Breast epithelium (tissue), 4 donors: ENCODE results near the gene PRKG1. TPM values are rescaled to one million over a fixed set of nuclear protein-coding genes. Genes with fewer than 3 reads are reported as not detected.

ENCODE experiments used
- DNase-seq, 2 donors: peaks; one replicate each; pipeline ENCODE4 v3.0.0-alpha.2; 2019; ENCODE audit warnings: low spot score in 2 of 2
- H3K27ac ChIP-seq, 2 donors: fragments of 200-600 bp; sonication (generic) in 1 of 2; one replicate each; pipeline ENCODE4 v1.5.1; 2016 to 2019; ENCODE audit warnings: mild to moderate bottlenecking in 1 of 2
- H3K27me3 ChIP-seq, 2 donors: fragments of 200-600 bp; sonication (generic) in 1 of 2; one replicate each; pipeline versions ENCODE4 v1.5.1 to v1.6.0; 2017 to 2019; ENCODE audit warnings: control low read depth in 1 of 2, mild to moderate bottlenecking in 1 of 2
- H3K36me3 ChIP-seq: fragments of 200-600 bp; one replicate; pipeline ENCODE4 v1.5.1; 2019
- H3K4me1 ChIP-seq, 2 donors: fragments of 200-600 bp; sonication (generic); one replicate each; pipeline ENCODE4 v1.5.1; 2016 to 2019; ENCODE audit warnings: control low read depth in 1 of 2
- H3K4me3 ChIP-seq, 3 donors: fragments of 200-600 bp; sonication (generic); 1 replicate in 2 of 3; 2 replicates in 1 of 3; pipeline ENCODE4 v1.5.1; 2016 to 2019; ENCODE audit warnings: mild to moderate bottlenecking in 3 of 3, moderate library complexity in 2 of 3
- H3K9me3 ChIP-seq, 2 donors: fragments of 200-600 bp; sonication (generic) in 1 of 2; one replicate each; pipeline ENCODE4 v1.5.1; 2016 to 2019; ENCODE audit warnings: control low read depth in 1 of 2
- CTCF ChIP-seq, 3 donors: fragments of 450-650 bp; IDR thresholded peaks; one replicate each; pipeline ENCODE4 v1.5.1; 2016 to 2017; ENCODE audit warnings: antibody characterized with exemption in 3 of 3, mild to moderate bottlenecking in 3 of 3, moderate library complexity in 3 of 3
- POLR2A ChIP-seq: fragments of 450-650 bp; IDR thresholded peaks from one replicate; pipeline ENCODE4 v1.6.1; 2016; ENCODE audit warnings: antibody characterized with exemption, mild to moderate bottlenecking, moderate library complexity
- POLR2AphosphoS5 ChIP-seq, 3 donors: sonication (generic); formaldehyde crosslinking; IDR thresholded peaks; one replicate each; pipeline ENCODE4 v1.6.1; 2017; ENCODE audit warnings: antibody characterized with exemption in 3 of 3
- intact Hi-C: fragments of 100-400 bp; cut with DNase I; formaldehyde crosslinking; loops from one replicate; pipeline ENCODE4 v1.15.1; 2023; ENCODE audit warnings: low total_unique reads
- total RNA-seq, 3 donors: library from RNA; depleted of rRNA; stranded (reverse); fragments of >200 nt; gene quantifications; one replicate each; pipeline ENCODE4 v1.1.0, GENCODE V29; 2016

The PRKG1 gene
- total RNA-seq, 3 donors from 2014 or later, result 10.9 to 36.9 (median 19.7) TPM

GRCh38 chr10:52007091-52007490 is 932.8 kb downstream of the PRKG1 start:
- Histone ChIP-seq H3K36me3 (no peaks in the 10 kb centered on the region), H3K4me1 (no peaks in the 10 kb centered on the region), H3K4me3 (no peak overlapping the region), H3K9me3 (no peaks in the 10 kb centered on the region), H3K27me3 (no peaks in the 10 kb centered on the region), H3K27ac (no peak overlapping the region)
- DNase-seq, result no peak
- intact Hi-C loops, result no loop called here
- TF ChIP-seq POLR2A (no peak), POLR2AphosphoS5 (IDR thresholded peaks at IDR 0.05) (no peak), CTCF (IDR thresholded peaks at IDR 0.05) (no peak)

- Histone ChIP-seq H3K27ac (no peak overlapping the region), H3K36me3 (no peaks in the 10 kb centered on the region), H3K4me3 (no peak overlapping the region), H3K27me3 (no peaks in the 10 kb centered on the region), H3K4me1 (no peaks in the 10 kb centered on the region), H3K9me3 (peaks cover 0 to 7% of the 10 kb centered on the region in 2 donors)
- DNase-seq, result no peak
- no peak for TF ChIP-seq POLR2A
- no peak for TF ChIP-seq CTCF (IDR thresholded peaks at IDR 0.05)
- TF ChIP-seq POLR2AphosphoS5 (IDR thresholded peaks at IDR 0.05), result no peak
- intact Hi-C loops, result no loop called here
Observed at GRCh38 chr10:52011118-52011517, 936.8 kb downstream of the PRKG1 start.

- Histone ChIP-seq H3K9me3 (peaks cover 0 to 7% of the 10 kb centered on the region in 2 donors), H3K4me1 (no peaks in the 10 kb centered on the region), H3K36me3 (no peaks in the 10 kb centered on the region), H3K4me3 (no peak overlapping the region), H3K27ac (no peak overlapping the region), H3K27me3 (no peaks in the 10 kb centered on the region)
- intact Hi-C loops, result no loop called here
- TF ChIP-seq POLR2AphosphoS5 (IDR thresholded peaks at IDR 0.05), result no peak
- no peak for TF ChIP-seq CTCF (IDR thresholded peaks at IDR 0.05)
- TF ChIP-seq POLR2A, result no peak
- no peak for DNase-seq
Observed at GRCh38 chr10:52019077-52019555, 944.8 kb downstream of the PRKG1 start.

GRCh38 chr10:52019656-52020055 is 945.4 kb downstream of the PRKG1 start:
- H3K36me3 ChIP-seq, result no peaks in the 10 kb centered on the region
- no peaks in the 10 kb centered on the region for H3K4me1 ChIP-seq
- no peaks in the 10 kb centered on the region for H3K27me3 ChIP-seq
- DNase-seq, result no peak
- no peak overlapping the region for H3K27ac ChIP-seq
- intact Hi-C loops, result no loop called here
- peaks cover 0 to 7% of the 10 kb centered on the region in 2 donors for H3K9me3 ChIP-seq
- TF ChIP-seq CTCF (IDR thresholded peaks at IDR 0.05) (no peak), POLR2A (no peak), POLR2AphosphoS5 (IDR thresholded peaks at IDR 0.05) (no peak)
- H3K4me3 ChIP-seq, result no peak overlapping the region

GRCh38 chr10:52020173-52020572 is 945.9 kb downstream of the PRKG1 start:
- DNase-seq, result no peak
- no peaks in the 10 kb centered on the region for H3K4me1 ChIP-seq
- TF ChIP-seq CTCF (IDR thresholded peaks at IDR 0.05) (no peak), POLR2A (no peak), POLR2AphosphoS5 (IDR thresholded peaks at IDR 0.05) (no peak)
- H3K27ac ChIP-seq, result no peak overlapping the region
- intact Hi-C loops, result no loop called here
- H3K9me3 ChIP-seq, result peaks cover 0 to 2% of the 10 kb centered on the region in 2 donors
- H3K36me3 ChIP-seq, result no peaks in the 10 kb centered on the region
- H3K4me3 ChIP-seq, result no peak overlapping the region
- H3K27me3 ChIP-seq, result no peaks in the 10 kb centered on the region
